Panc1 (cell line): ENCODE data around the gene BCAM. TPM values are rescaled to one million over a fixed set of nuclear protein-coding genes. Genes with fewer than 3 reads are reported as not detected.

Experiments used
- ATAC-seq: fragments of 200-7000 bp; cut with Tn5 transposase; 2 replicates; pipeline ENCODE4 v1.9.1; 2020; ENCODE audit warnings: mild to moderate bottlenecking, moderate library complexity
- BruUV-seq: library from RNA; stranded (reverse); fragments of 400-500 nt; replicated peaks from 2 replicates; lab custom pipeline; 2021; lab: Mats Ljungman, UMichigan
- CTCF ChIA-PET: fragments of 300-600 bp; sonication (Branson Sonifier 250); formaldehyde crosslinking; loops from one replicate; lab custom pipeline; 2022; ENCODE audit warnings: antibody characterized with exemption; lab: Charles Lee
- POLR2A ChIA-PET: fragments of 300-600 bp; sonication (Branson Sonifier 250); formaldehyde crosslinking; loops from one replicate; lab custom pipeline; 2022; ENCODE audit warnings: antibody characterized with exemption; lab: Charles Lee
- DNase-seq: peaks from one replicate; pipeline ENCODE4 v3.0.0-alpha.2; 2010; ENCODE audit warnings: low read depth, low spot score
- H3K27ac ChIP-seq: 2 replicates; pipeline ENCODE4 v1.5.1; 2011; ENCODE audit warnings: mild to moderate bottlenecking, low read length, inconsistent platforms
- H3K27me3 ChIP-seq: fragments of 200-500 bp; sonication (Bioruptor generic); 2 replicates; pipeline ENCODE4 v1.6.0; 2014; ENCODE audit warnings: low read length, inconsistent platforms; ENCODE audit not compliant: control insufficient read depth, insufficient read depth
- H3K36me3 ChIP-seq: fragments of 200-500 bp; sonication (Bioruptor generic); 2 replicates; pipeline ENCODE4 v1.5.1; 2014; ENCODE audit warnings: inconsistent platforms, mild to moderate bottlenecking, low read length, moderate library complexity; ENCODE audit not compliant: control insufficient read depth, insufficient read depth
- H3K4me1 ChIP-seq: 2 replicates; pipeline ENCODE4 v1.5.1; 2011; ENCODE audit warnings: inconsistent platforms, mild to moderate bottlenecking, low read length, moderate library complexity; ENCODE audit not compliant: control insufficient read depth, insufficient read depth
- H3K4me3 ChIP-seq, 2 experiments: 2 replicates each; pipeline ENCODE4 v1.5.1; 2011 to 2012; ENCODE audit warnings: low read depth in 2 of 2, low read length in 2 of 2, mild to moderate bottlenecking in 2 of 2, inconsistent platforms in 1 of 2, moderate library complexity in 1 of 2
- H3K9me3 ChIP-seq: fragments of 200-500 bp; sonication (Bioruptor generic); 2 replicates; pipeline ENCODE4 v1.5.1; 2014; ENCODE audit warnings: low read depth, mild to moderate bottlenecking, inconsistent platforms, low read length, moderate library complexity; ENCODE audit not compliant: control insufficient read depth, insufficient read depth
- CTCF ChIP-seq: fragments of 450-650 bp; IDR thresholded peaks from 2 replicates; pipeline ENCODE4 v1.5.1; 2017; ENCODE audit warnings: mild to moderate bottlenecking
- POLR2AphosphoS5 ChIP-seq: IDR thresholded peaks from 2 replicates; pipeline ENCODE4 v1.6.1; 2012; ENCODE audit warnings: mild to moderate bottlenecking, low read depth, low read length, moderate library complexity
- SIN3A ChIP-seq: IDR thresholded peaks from 2 replicates; pipeline ENCODE4 v1.6.1; 2012; ENCODE audit warnings: low read depth, mild to moderate bottlenecking, low read length, moderate library complexity, borderline replicate concordance; ENCODE audit not compliant: insufficient read depth
- TCF7L2 ChIP-seq: IDR thresholded peaks from 2 replicates; pipeline ENCODE4 v1.6.1; 2011; ENCODE audit warnings: mild to moderate bottlenecking, low read depth, low read length, inconsistent platforms
- in situ Hi-C: cut with HindIII; loops from 2 replicates; pipeline ENCODE4 v1.10.0; 2016; ENCODE audit warnings: low sequenced_read_pairs, low pct_unique_long_range_greater_than_20kb
- intact Hi-C: fragments of 100-400 bp; cut with micrococcal nuclease; formaldehyde crosslinking; loops from one replicate; pipeline ENCODE4 v1.10.0; 2022; ENCODE audit not compliant: unreplicated experiment
- total RNA-seq: library from RNA; stranded (reverse); gene quantifications from one replicate; pipeline ENCODE4 v1.2.1, GENCODE V29; 2021; ENCODE audit not compliant: unreplicated experiment
- TF ChIP-seq, protein P1 (sequence below), 2 experiments: IDR thresholded peaks; 2 replicates each; pipeline ENCODE4 v1.6.1; 2011 to 2012; ENCODE audit warnings: low read depth in 2 of 2, control low read depth in 1 of 2, low read length in 1 of 2, mild to moderate bottlenecking in 1 of 2, moderate library complexity in 1 of 2; ENCODE audit not compliant: insufficient read depth in 1 of 2

BCAM gene
- total RNA-seq, 1 experiment from 2014 or later = 21.5 TPM

DNA sequence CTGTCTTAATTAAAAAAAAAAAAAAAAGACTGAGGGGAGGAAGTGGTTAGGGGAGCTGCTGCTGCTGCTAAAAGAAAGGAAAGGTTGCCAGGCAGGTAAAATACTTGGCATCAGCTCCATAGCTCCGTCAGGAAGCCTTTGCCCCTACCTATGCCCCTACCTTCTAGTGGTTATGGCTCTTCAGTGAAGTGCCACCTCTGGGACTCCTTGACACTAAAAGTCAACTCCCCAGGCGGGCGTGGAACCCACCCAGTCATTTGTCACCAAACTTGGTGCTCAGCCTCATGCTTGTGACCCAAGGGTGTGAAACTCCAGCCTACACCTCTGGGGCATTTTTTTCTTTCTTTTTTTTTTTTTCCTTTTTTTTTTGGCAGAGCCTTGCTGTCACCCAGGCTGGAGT is 32.3 kb downstream of the BCAM start:
- POLR2A ChIA-PET = interaction anchor here (0.5 kb wide), 1 partner anchor 12 kb away, joined by 6 read pairs; no protein-coding TSS in a partner anchor
- CTCF ChIA-PET = no interaction called here
- in situ Hi-C loops = no loop called here

GRCh38 chr19:44845286-44845611 is 36.3 kb downstream of the BCAM start:
- ChIA-PET CTCF (interaction anchor here (1.0 kb wide), 1 partner anchor 120 kb away, joined by 6 read pairs; no protein-coding TSS in a partner anchor), POLR2A (no interaction called here)
- intact Hi-C loops (no loop called here), in situ Hi-C loops (no loop called here)
- DNase-seq (no peak), ATAC-seq (no peak)
- peaks cover 18% of the 10 kb centered on the region for H3K4me1 ChIP-seq
- H3K27me3 ChIP-seq = no peaks in the 10 kb centered on the region
- H3K36me3 ChIP-seq = peaks cover 6% of the 10 kb centered on the region; the same call in 1 of the 2 replicates
- no peaks in the 10 kb centered on the region for H3K9me3 ChIP-seq
- BruUV-seq = no TSS peak
- peak overlapping the region; percentile 56 to 66 for H3K4me3 ChIP-seq
- H3K27ac ChIP-seq = peak overlapping the region; percentile 83
- TF ChIP-seq, protein P1, sequence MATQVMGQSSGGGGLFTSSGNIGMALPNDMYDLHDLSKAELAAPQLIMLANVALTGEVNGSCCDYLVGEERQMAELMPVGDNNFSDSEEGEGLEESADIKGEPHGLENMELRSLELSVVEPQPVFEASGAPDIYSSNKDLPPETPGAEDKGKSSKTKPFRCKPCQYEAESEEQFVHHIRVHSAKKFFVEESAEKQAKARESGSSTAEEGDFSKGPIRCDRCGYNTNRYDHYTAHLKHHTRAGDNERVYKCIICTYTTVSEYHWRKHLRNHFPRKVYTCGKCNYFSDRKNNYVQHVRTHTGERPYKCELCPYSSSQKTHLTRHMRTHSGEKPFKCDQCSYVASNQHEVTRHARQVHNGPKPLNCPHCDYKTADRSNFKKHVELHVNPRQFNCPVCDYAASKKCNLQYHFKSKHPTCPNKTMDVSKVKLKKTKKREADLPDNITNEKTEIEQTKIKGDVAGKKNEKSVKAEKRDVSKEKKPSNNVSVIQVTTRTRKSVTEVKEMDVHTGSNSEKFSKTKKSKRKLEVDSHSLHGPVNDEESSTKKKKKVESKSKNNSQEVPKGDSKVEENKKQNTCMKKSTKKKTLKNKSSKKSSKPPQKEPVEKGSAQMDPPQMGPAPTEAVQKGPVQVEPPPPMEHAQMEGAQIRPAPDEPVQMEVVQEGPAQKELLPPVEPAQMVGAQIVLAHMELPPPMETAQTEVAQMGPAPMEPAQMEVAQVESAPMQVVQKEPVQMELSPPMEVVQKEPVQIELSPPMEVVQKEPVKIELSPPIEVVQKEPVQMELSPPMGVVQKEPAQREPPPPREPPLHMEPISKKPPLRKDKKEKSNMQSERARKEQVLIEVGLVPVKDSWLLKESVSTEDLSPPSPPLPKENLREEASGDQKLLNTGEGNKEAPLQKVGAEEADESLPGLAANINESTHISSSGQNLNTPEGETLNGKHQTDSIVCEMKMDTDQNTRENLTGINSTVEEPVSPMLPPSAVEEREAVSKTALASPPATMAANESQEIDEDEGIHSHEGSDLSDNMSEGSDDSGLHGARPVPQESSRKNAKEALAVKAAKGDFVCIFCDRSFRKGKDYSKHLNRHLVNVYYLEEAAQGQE (IDR thresholded peaks at IDR 0.05; ENCODE audit: insufficient read depth in 1 of 2, low read depth in 2 of 2, low read length in 1 of 2) = no peak
- TF ChIP-seq CTCF (no peak), POLR2AphosphoS5 (no peak), SIN3A (no peak), TCF7L2 (no peak)

More for the DNA sequence above, 32.3 kb downstream of the BCAM start:
- H3K9me3 ChIP-seq = no peaks in the 10 kb centered on the region
- no peak overlapping the region for H3K4me3 ChIP-seq
- TF ChIP-seq, protein P1 (IDR thresholded peaks at IDR 0.05; ENCODE audit: insufficient read depth in 1 of 2, low read depth in 2 of 2, low read length in 1 of 2) = no peak
- no peak for TF ChIP-seq TCF7L2
- no peak for TF ChIP-seq POLR2AphosphoS5
- TF ChIP-seq CTCF = no peak
- TF ChIP-seq SIN3A = no peak
- no TSS peak for BruUV-seq
- intact Hi-C loops = loop anchor here (5.0 kb wide), 1 partner anchor 44 kb away; no protein-coding TSS in a partner anchor
- ATAC-seq (no peak), DNase-seq (no peak)
- H3K4me1 ChIP-seq = peaks cover 3% of the 10 kb centered on the region; the same call in 1 of the 2 replicates
- H3K27ac ChIP-seq = no peak overlapping the region
- H3K27me3 ChIP-seq = no peaks in the 10 kb centered on the region
- H3K36me3 ChIP-seq = no peaks in the 10 kb centered on the region
